Kidney (tissue), 14 donors: Measurements from ENCODE around the gene SPZ1. TPM values are rescaled to one million over a fixed set of nuclear protein-coding genes. Genes with fewer than 3 reads are reported as not detected.

Experiments
- DNase-seq, 5 donors: peaks; one replicate each; pipeline ENCODE4 v3.0.0-alpha.2; 2013 to 2020
- FAIRE-seq: peaks from 2 replicates; lab custom pipeline; 2012; peaks lifted over from hg19 to GRCh38; lab: Jason Lieb, UNC
- H3K27ac ChIP-seq, 2 donors: one replicate each; pipeline ENCODE4 v1.7.0; 2013; ENCODE audit warnings: low read depth in 2 of 2, low read length in 2 of 2, inconsistent platforms in 1 of 2
- H3K27me3 ChIP-seq: one replicate; pipeline ENCODE4 v1.7.1; 2013; ENCODE audit warnings: low read length, inconsistent platforms; ENCODE audit not compliant: control insufficient read depth, insufficient read depth
- H3K36me3 ChIP-seq, 3 donors: one replicate each; pipeline versions ENCODE4 v1.7.0 to v1.7.1; 2013; ENCODE audit warnings: low read length in 3 of 3, control low read depth in 1 of 3, inconsistent platforms in 1 of 3; ENCODE audit not compliant: insufficient read depth in 3 of 3, control insufficient read depth in 2 of 3
- H3K4me1 ChIP-seq, 3 donors: one replicate each; pipeline versions ENCODE4 v1.7.0 to v1.7.1; 2013; ENCODE audit warnings: low read length in 3 of 3, inconsistent platforms in 1 of 3, low read depth in 1 of 3; ENCODE audit not compliant: control insufficient read depth in 2 of 3, insufficient read depth in 2 of 3
- H3K4me3 ChIP-seq, 3 donors: one replicate each; pipeline versions ENCODE4 v1.7.0 to v1.8.1; 2013; ENCODE audit warnings: low read length in 3 of 3, control low read depth in 1 of 3, inconsistent platforms in 1 of 3
- H3K9ac ChIP-seq, 3 donors: one replicate each; pipeline versions ENCODE4 v1.7.0 to v1.7.1; 2013; ENCODE audit warnings: low read length in 3 of 3, control low read depth in 1 of 3, inconsistent platforms in 1 of 3
- H3K9me3 ChIP-seq, 3 donors: one replicate each; pipeline versions ENCODE4 v1.7.0 to v1.7.1; 2013; ENCODE audit warnings: low read length in 3 of 3, control low read depth in 1 of 3, inconsistent platforms in 1 of 3; ENCODE audit not compliant: control insufficient read depth in 2 of 3, insufficient read depth in 1 of 3
- intact Hi-C: fragments of 100-400 bp; cut with DNase I; formaldehyde crosslinking; loops from one replicate; pipeline ENCODE4 v1.11.1; 2022
- polyA plus RNA-seq: library from polyadenylated mRNA; stranded (reverse); fragments of 350-450 nt; fragmentation: Illumina TruSeq; extraction: RNeasy Lipid Tissue Mini Kit (QIAGEN cat#74804); gene quantifications from one replicate; pipeline ENCODE4 v1.2.3, GENCODE V29; 2014; ENCODE audit warnings: low read depth, low replicate concordance; ENCODE audit not compliant: insufficient read depth
- total RNA-seq: library from RNA; stranded (reverse); fragmentation: NEBNext Ultra II Directional; extraction: Animal tissue kit (Norgen Biotek cat#: 25700); gene quantifications from one replicate; pipeline ENCODE4 v1.2.1, GENCODE V29; 2021
- TF ChIP-seq, protein P1 (sequence below): IDR thresholded peaks from 3 replicates; pipeline ENCODE4 v1.5.1; 2012; ENCODE audit warnings: mild to moderate bottlenecking, moderate library complexity, borderline replicate concordance; ENCODE audit not compliant: insufficient read depth; ENCODE audit errors: extremely low read depth
- donor health status: control.
- donor health status: control.
- donor health status: control.
- donor health status: control.
- donor health status: control.
- donor health status: DM: yes; HTN: yes; CAD: no.
- donor health status: Normal renal cell carcinoma (clear cell type).

The SPZ1 gene
- total and polyA plus RNA-seq, 2 donors from 2014 or later, result not detected

DNA sequence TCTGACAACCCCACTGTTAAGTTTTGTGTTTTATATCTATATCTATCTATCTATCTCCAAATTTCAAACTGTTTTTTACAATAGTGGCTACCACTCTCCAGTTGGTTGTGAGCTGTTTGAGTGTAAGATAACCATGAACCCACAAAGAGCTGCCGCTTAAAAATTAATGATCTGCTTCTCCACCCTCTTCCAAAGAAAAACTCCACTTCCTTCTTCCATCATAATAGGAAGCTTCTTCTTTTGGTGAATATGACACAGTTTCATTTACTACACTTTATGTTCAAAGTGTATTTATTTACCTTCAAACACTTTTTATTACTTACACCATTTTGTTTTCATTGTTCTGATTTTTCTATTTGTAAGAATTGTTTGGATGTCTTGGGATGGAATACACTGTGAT, 37.9 kb downstream of the SPZ1 start:
- no peak for FAIRE-seq
- H3K4me1 ChIP-seq, result no peaks in the 10 kb centered on the region
- no peak overlapping the region for H3K4me3 ChIP-seq
- no peak for DNase-seq
- intact Hi-C loops, result no loop called here
- H3K36me3 ChIP-seq, result no peaks in the 10 kb centered on the region
- H3K9me3 ChIP-seq, result no peaks in the 10 kb centered on the region
- H3K27me3 ChIP-seq, result no peaks in the 10 kb centered on the region
- TF ChIP-seq, protein P1, sequence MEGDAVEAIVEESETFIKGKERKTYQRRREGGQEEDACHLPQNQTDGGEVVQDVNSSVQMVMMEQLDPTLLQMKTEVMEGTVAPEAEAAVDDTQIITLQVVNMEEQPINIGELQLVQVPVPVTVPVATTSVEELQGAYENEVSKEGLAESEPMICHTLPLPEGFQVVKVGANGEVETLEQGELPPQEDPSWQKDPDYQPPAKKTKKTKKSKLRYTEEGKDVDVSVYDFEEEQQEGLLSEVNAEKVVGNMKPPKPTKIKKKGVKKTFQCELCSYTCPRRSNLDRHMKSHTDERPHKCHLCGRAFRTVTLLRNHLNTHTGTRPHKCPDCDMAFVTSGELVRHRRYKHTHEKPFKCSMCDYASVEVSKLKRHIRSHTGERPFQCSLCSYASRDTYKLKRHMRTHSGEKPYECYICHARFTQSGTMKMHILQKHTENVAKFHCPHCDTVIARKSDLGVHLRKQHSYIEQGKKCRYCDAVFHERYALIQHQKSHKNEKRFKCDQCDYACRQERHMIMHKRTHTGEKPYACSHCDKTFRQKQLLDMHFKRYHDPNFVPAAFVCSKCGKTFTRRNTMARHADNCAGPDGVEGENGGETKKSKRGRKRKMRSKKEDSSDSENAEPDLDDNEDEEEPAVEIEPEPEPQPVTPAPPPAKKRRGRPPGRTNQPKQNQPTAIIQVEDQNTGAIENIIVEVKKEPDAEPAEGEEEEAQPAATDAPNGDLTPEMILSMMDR, result no peak
- no peak overlapping the region for H3K9ac ChIP-seq
- no peak overlapping the region for H3K27ac ChIP-seq

DNA sequence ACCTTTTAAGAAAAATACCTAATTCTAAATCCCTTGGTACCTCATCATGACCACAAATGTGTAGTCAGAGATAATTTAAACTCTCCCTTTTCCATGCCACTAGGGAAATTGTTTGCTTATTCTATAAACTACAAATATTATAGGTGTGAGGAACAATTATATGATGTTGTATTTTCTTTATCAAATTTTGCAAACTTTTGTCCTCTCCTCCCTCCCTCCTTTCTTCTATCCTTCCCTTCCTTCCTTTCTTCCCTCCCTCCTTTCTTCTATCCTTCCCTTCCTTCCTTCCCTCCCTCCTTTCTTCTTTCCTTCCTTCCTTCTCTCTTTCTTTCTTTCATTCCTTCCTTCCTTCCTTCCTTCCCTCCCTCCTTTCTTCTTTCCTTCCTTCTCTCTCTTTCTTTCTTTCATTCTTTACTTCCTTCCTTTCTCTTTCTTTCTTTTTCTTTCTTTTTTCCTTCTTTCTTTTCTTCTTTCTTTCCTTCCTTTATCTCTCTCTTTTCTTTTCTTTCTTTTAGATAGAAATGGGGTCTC, 41.2 kb downstream of the SPZ1 start:
- no peak for FAIRE-seq
- TF ChIP-seq, protein P1, result no peak

DNA sequence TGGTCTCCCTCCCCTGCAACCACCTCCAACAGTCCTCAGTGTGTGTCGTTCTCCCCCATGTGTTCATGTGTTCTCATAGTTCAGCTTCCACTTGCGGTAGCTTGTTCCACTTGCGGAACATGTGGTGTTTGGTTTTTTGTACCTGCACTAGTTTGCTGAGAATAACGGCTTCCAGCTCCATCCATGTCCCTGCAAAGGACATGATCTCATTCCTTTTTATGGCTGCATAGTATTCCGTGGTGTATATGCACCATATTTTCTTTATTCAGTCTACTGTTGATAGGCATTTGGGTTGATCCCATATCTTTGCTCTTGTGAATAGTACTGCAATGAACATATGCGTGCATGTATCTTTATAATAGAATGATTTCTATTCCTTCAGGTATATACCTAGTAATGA, 45.1 kb downstream of the SPZ1 start:
- TF ChIP-seq, protein P1, result no peak
- Histone ChIP-seq H3K9ac (no peak overlapping the region), H3K27me3 (no peaks in the 10 kb centered on the region), H3K4me1 (no peaks in the 10 kb centered on the region), H3K9me3 (no peaks in the 10 kb centered on the region), H3K4me3 (no peak overlapping the region), H3K36me3 (no peaks in the 10 kb centered on the region), H3K27ac (no peak overlapping the region)
- FAIRE-seq, result no peak
- DNase-seq, result no peak
- intact Hi-C loops, result no loop called here

More for the DNA sequence above, 41.2 kb downstream of the SPZ1 start:
- intact Hi-C loops, result no loop called here
- Histone ChIP-seq H3K4me3 (no peak overlapping the region), H3K27ac (no peak overlapping the region), H3K9ac (no peak overlapping the region), H3K4me1 (no peaks in the 10 kb centered on the region), H3K9me3 (no peaks in the 10 kb centered on the region), H3K27me3 (no peaks in the 10 kb centered on the region), H3K36me3 (no peaks in the 10 kb centered on the region)
- DNase-seq, result no peak
